GM12872 (cell line): Measurements from ENCODE around the gene NAA80.
A peak's percentile ranks its signal among the peaks of the same experiment; 100 is the strongest.

Experiments used
- TF ChIP-seq, protein P1 (sequence below): IDR thresholded peaks from 3 replicates; pipeline ENCODE4 v1.5.1; 2011; ENCODE audit warnings: low read depth, mild to moderate bottlenecking, low read length, moderate library complexity; ENCODE audit not compliant: insufficient read depth

NAA80 gene

GRCh38 chr3:50325497-50326181, 26.4 kb upstream of the NAA80 start:
- TF ChIP-seq, protein P1, sequence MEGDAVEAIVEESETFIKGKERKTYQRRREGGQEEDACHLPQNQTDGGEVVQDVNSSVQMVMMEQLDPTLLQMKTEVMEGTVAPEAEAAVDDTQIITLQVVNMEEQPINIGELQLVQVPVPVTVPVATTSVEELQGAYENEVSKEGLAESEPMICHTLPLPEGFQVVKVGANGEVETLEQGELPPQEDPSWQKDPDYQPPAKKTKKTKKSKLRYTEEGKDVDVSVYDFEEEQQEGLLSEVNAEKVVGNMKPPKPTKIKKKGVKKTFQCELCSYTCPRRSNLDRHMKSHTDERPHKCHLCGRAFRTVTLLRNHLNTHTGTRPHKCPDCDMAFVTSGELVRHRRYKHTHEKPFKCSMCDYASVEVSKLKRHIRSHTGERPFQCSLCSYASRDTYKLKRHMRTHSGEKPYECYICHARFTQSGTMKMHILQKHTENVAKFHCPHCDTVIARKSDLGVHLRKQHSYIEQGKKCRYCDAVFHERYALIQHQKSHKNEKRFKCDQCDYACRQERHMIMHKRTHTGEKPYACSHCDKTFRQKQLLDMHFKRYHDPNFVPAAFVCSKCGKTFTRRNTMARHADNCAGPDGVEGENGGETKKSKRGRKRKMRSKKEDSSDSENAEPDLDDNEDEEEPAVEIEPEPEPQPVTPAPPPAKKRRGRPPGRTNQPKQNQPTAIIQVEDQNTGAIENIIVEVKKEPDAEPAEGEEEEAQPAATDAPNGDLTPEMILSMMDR = no peak

GRCh38 chr3:50325113-50325480, 25.9 kb upstream of the NAA80 start:
- TF ChIP-seq, protein P1 = no peak

GRCh38 chr3:50324351-50325112, 25.3 kb upstream of the NAA80 start:
- TF ChIP-seq, protein P1 = peak; percentile 88

GRCh38 chr3:50323614-50324199, 24.5 kb upstream of the NAA80 start:
- TF ChIP-seq, protein P1 = no peak

DNA sequence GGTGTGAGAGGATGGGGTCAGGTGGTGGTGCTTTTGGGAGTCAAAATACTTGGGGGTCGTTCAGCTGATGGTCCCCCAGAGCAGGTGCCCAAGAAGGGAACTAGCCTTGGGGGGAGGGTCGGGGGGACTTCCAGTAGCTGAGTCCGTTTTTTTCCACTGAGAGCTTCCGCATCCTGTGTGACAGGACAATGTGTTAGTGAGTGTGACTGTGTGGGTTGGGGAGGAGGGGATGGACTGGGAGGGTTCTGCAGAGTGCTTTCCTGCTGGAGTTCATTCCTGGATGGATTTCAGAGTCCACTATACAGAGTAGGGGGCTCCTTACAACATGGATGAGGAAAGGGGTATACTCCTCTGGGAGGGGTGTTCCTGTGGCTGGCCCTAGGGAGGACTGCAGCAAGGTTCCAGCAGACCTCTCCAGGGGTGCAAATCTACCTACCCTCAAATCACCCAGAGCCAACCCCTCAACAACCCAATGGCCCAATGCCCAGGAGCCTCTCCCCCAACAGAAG, 23.9 kb upstream of the NAA80 start:
- TF ChIP-seq, protein P1 = no peak

DNA sequence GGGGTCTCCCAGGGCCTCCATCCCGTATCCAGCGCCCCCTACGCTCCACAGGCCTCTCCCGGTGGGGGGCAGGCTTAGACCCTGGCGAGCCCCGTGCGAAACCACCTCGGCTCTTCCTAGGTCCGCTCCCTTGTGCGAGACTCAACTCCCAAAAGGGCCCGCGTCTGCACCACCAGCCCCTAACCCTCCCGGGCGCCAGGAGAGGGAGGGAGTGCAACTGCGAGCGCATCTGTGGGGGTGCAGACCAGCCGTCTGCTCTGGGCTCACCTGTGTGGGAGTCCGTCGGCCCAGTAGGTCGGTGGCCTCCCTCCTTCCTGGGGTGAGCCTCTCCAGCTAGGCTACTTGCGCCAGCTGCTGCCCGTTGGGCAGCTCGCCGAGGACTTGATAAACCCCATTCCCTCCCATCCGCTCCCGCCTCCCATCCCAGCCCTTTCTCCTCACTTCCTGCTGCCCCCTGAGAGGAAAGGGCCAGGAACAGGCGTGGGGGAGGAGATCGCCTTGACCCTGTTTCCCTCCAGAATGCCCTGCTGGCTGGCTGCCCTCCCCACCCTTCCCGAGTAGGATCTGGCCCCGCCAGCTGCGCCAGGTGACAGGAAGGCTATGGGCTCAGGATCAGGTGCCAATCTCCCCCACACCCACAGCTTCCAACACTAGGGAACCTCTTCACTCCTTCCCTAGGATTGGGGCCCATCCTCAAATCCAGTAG, 23.3 kb upstream of the NAA80 start, which contains the start of gene HYAL2:
Gene HYAL2 (minus strand): TSS at position 360 of the 706 bp plus-strand sequence. CDS start 2,256 bp downstream, outside the sequence.
- TF ChIP-seq, protein P1 = no peak

DNA sequence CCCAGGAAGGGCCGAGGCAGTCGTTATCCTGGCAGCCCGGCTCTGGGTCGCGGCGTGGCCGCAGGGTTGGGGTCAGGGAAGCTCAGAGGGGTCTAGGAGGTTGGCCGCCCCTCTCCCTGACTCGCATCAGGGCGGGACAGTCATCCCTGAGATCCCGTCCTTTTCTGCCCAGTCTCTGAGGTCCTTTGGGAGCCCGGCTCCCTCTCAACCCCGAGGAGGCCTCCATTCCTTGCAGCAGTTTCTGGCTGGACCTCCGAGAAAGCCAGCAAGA, 22.8 kb upstream of the NAA80 start:
- TF ChIP-seq, protein P1 = no peak
